Mucosa of descending colon (tissue), 3 donors: ENCODE data around the gene ZNF658. TPM values are rescaled to one million over a fixed set of nuclear protein-coding genes. Genes with fewer than 3 reads are reported as not detected.
"Not testable (repeated sequence)": the region's sequence is repeated elsewhere in the genome, so short reads cannot be mapped to it uniquely, and the experiment has no call there.

Experiments used
- ATAC-seq: fragments of 200-7000 bp; cut with Tn5 transposase; one replicate; pipeline ENCODE4 v1.9.1; 2020; ENCODE audit warnings: mild to moderate bottlenecking, moderate library complexity
- DNase-seq, 3 donors: peaks; one replicate each; pipeline ENCODE4 v3.0.0-alpha.2; 2020
- H3K36me3 ChIP-seq: fragments of 200-600 bp; one replicate; pipeline ENCODE4 v1.8.0; 2021; ENCODE audit warnings: low read depth, mild to moderate bottlenecking
- H3K4me1 ChIP-seq: fragments of 200-600 bp; one replicate; pipeline ENCODE4 v1.8.0; 2021; ENCODE audit warnings: low read depth, mild to moderate bottlenecking
- H3K4me3 ChIP-seq: fragments of 200-600 bp; one replicate; pipeline ENCODE4 v1.8.0; 2021; ENCODE audit warnings: mild to moderate bottlenecking
- H3K9me3 ChIP-seq: fragments of 200-600 bp; one replicate; pipeline ENCODE4 v1.8.0; 2021; ENCODE audit warnings: mild to moderate bottlenecking
- intact Hi-C, 2 donors: fragments of 100-400 bp; cut with DNase I in 1 of 2; cut with micrococcal nuclease in 1 of 2; formaldehyde crosslinking; loops; one replicate each; pipeline versions ENCODE4 v1.11.0 to v1.11.1; 2022; cut with DNase I, micrococcal nuclease
- total RNA-seq, 3 donors: library from RNA; stranded (reverse); fragmentation: NEBNext Ultra II Directional in 2 of 3; extraction: Animal tissue kit (Norgen Biotek cat#: 25700) in 2 of 3; gene quantifications; one replicate each; pipeline versions ENCODE4 v1.2.1 to v1.2.4, GENCODE V29; 2021 to 2023
- donor health status: DM: no; HTN: no; CAD: no; lungs with moderate emphysema.
- donor health status: DM: no; HTN: no; CAD: no.
- donor health status: DM: no; HTN: yes; CAD: no.

Gene ZNF658
- total RNA-seq, 3 donors from 2014 or later: 3.5 to 6.3 (median 3.6) TPM

GRCh38 chr9:66942400-66943155, 42.1 kb downstream of the ZNF658 start:
- H3K4me1 ChIP-seq, H3K36me3 ChIP-seq, H3K9me3 ChIP-seq, intact Hi-C loops, DNase-seq, H3K4me3 ChIP-seq, ATAC-seq: not testable (repeated sequence)

GRCh38 chr9:66952576-66952975, 52.1 kb downstream of the ZNF658 start:
- H3K4me3 ChIP-seq, intact Hi-C loops, DNase-seq, H3K9me3 ChIP-seq, ATAC-seq, H3K4me1 ChIP-seq, H3K36me3 ChIP-seq: not testable (repeated sequence)

Other genes starting within 250 kb of the ZNF658 start
- gene SPATA31A3, start 91.8 kb downstream of the ZNF658 start, total RNA-seq: not detected